ENCODE measurements around the gene CCDC192. TPM values are rescaled to one million over a fixed set of nuclear protein-coding genes. Genes with fewer than 3 reads are reported as not detected.
"Not testable (repeated sequence)": the region's sequence is repeated elsewhere in the genome, so short reads cannot be mapped to it uniquely, and the experiment has no call there.

CCDC192 gene
- total RNA-seq, 5 donors from 2014 or later (not counting 1 experiment from before 2014, with no cell fraction given), result 0.58 TPM; not detected in 4

- no CpG with 5 or more reads among the region's 2 CpGs for WGBS (ENCODE audit: insufficient coverage)
- Histone ChIP-seq H3K4me1 (ENCODE audit: control insufficient read depth in 1 of 2, extremely low read depth in 1 of 2, insufficient read depth in 2 of 2, low read length in 2 of 2) (no peaks in the 10 kb centered on the region), H3K27ac (ENCODE audit: low read length) (no peak overlapping the region), H3K9me3 (no peaks in the 10 kb centered on the region), H3K4me3 (ENCODE audit: control insufficient read depth in 1 of 2, extremely low read depth in 1 of 2, low read length in 1 of 2) (no peak overlapping the region), H3K36me3 (ENCODE audit: control insufficient read depth in 2 of 2, extremely low read depth in 1 of 2, insufficient read depth in 1 of 2, low read length in 1 of 2) (no peaks in the 10 kb centered on the region), H3K27me3 (replicated peaks in 1 of 2; ENCODE audit: control insufficient read depth in 2 of 2, extremely low read depth in 1 of 2, insufficient read depth in 2 of 2, low read length in 1 of 2) (no peaks in the 10 kb centered on the region)
- Mint-ChIP-seq H3K9me3 (no peaks in the 10 kb centered on the region), H3K4me1 (no peaks in the 10 kb centered on the region), H3K27ac (no peak overlapping the region), H3K36me3 (no peaks in the 10 kb centered on the region), H3K27me3 (no peaks in the 10 kb centered on the region), H3K4me3 (no peak overlapping the region)
- ATAC-seq (replicated peaks in 1 of 4) (no peak), DNase-seq (no peak)
- POLR2A ChIA-PET, result no interaction called here
- CTCF ChIA-PET, result no interaction called here
Measured at GRCh38 chr5:127839496-127840197, 136.5 kb downstream of the CCDC192 start.

GRCh38 chr5:127840198-127840524 lies 137.0 kb downstream of the CCDC192 start:
- no peaks in the 10 kb centered on the region for H3K9me3 Mint-ChIP-seq
- POLR2A ChIA-PET, result no interaction called here
- no peak overlapping the region for H3K4me3 Mint-ChIP-seq
- no peaks in the 10 kb centered on the region for H3K27me3 Mint-ChIP-seq
- no peaks in the 10 kb centered on the region for H3K36me3 ChIP-seq (ENCODE audit: control insufficient read depth in 2 of 2, extremely low read depth in 1 of 2, insufficient read depth in 1 of 2, low read length in 1 of 2)
- DNase-seq, result no peak
- H3K27ac Mint-ChIP-seq, result no peak overlapping the region
- no peak overlapping the region for H3K4me3 ChIP-seq (ENCODE audit: control insufficient read depth in 1 of 2, extremely low read depth in 1 of 2, low read length in 1 of 2)
- ATAC-seq (replicated peaks in 1 of 4), result no peak
- no peak overlapping the region for H3K27ac ChIP-seq (ENCODE audit: low read length)
- H3K9me3 ChIP-seq, result no peaks in the 10 kb centered on the region
- H3K36me3 Mint-ChIP-seq, result no peaks in the 10 kb centered on the region
- no CpG with 5 or more reads among the region's 1 CpG for WGBS (ENCODE audit: insufficient coverage)
- H3K4me1 Mint-ChIP-seq, result no peaks in the 10 kb centered on the region
- no peaks in the 10 kb centered on the region for H3K4me1 ChIP-seq (ENCODE audit: control insufficient read depth in 1 of 2, extremely low read depth in 1 of 2, insufficient read depth in 2 of 2, low read length in 2 of 2)
- CTCF ChIA-PET, result no interaction called here
- no peaks in the 10 kb centered on the region for H3K27me3 ChIP-seq (replicated peaks in 1 of 2; ENCODE audit: control insufficient read depth in 2 of 2, extremely low read depth in 1 of 2, insufficient read depth in 2 of 2, low read length in 1 of 2)

GRCh38 chr5:127840809-127841208 lies 137.6 kb downstream of the CCDC192 start:
- H3K4me3 ChIP-seq (ENCODE audit: control insufficient read depth in 1 of 2, extremely low read depth in 1 of 2, low read length in 1 of 2), result no peak overlapping the region
- no peaks in the 10 kb centered on the region for H3K27me3 ChIP-seq (replicated peaks in 1 of 2; ENCODE audit: control insufficient read depth in 2 of 2, extremely low read depth in 1 of 2, insufficient read depth in 2 of 2, low read length in 1 of 2)
- no peaks in the 10 kb centered on the region for H3K9me3 Mint-ChIP-seq
- no peak overlapping the region for H3K27ac ChIP-seq (ENCODE audit: low read length)
- ChIA-PET POLR2A (no interaction called here), CTCF (no interaction called here)
- no peaks in the 10 kb centered on the region for H3K36me3 Mint-ChIP-seq
- no peaks in the 10 kb centered on the region for H3K4me1 Mint-ChIP-seq
- H3K4me3 Mint-ChIP-seq, result no peak overlapping the region
- H3K9me3 ChIP-seq, result no peaks in the 10 kb centered on the region
- no peaks in the 10 kb centered on the region for H3K27me3 Mint-ChIP-seq
- H3K27ac Mint-ChIP-seq, result no peak overlapping the region
- ATAC-seq (replicated peaks in 1 of 4), result no peak
- no peak for DNase-seq
- H3K4me1 ChIP-seq (ENCODE audit: control insufficient read depth in 1 of 2, extremely low read depth in 1 of 2, insufficient read depth in 2 of 2, low read length in 2 of 2), result no peaks in the 10 kb centered on the region
- no peaks in the 10 kb centered on the region for H3K36me3 ChIP-seq (ENCODE audit: control insufficient read depth in 2 of 2, extremely low read depth in 1 of 2, insufficient read depth in 1 of 2, low read length in 1 of 2)

GRCh38 chr5:127844581-127845021 lies 141.4 kb downstream of the CCDC192 start:
- no peaks in the 10 kb centered on the region for H3K27me3 Mint-ChIP-seq
- no peak overlapping the region for H3K4me3 Mint-ChIP-seq
- H3K4me1 Mint-ChIP-seq, result no peaks in the 10 kb centered on the region
- H3K27ac Mint-ChIP-seq, result no peak overlapping the region
- Histone ChIP-seq H3K36me3 (ENCODE audit: control insufficient read depth in 2 of 2, extremely low read depth in 1 of 2, insufficient read depth in 1 of 2, low read length in 1 of 2) (no peaks in the 10 kb centered on the region), H3K27ac (ENCODE audit: low read length) (no peak overlapping the region), H3K27me3 (replicated peaks in 1 of 2; ENCODE audit: control insufficient read depth in 2 of 2, extremely low read depth in 1 of 2, insufficient read depth in 2 of 2, low read length in 1 of 2) (no peaks in the 10 kb centered on the region), H3K4me1 (ENCODE audit: control insufficient read depth in 1 of 2, extremely low read depth in 1 of 2, insufficient read depth in 2 of 2, low read length in 2 of 2) (no peaks in the 10 kb centered on the region), H3K9me3 (no peaks in the 10 kb centered on the region), H3K4me3 (ENCODE audit: control insufficient read depth in 1 of 2, extremely low read depth in 1 of 2, low read length in 1 of 2) (no peak overlapping the region)
- ChIA-PET POLR2A (interaction anchor here in 1 of 2 donors (1.3 kb wide), 1 partner anchor 19 kb away, joined by 3 read pairs; no protein-coding TSS in a partner anchor), CTCF (no interaction called here)
- no peak for ATAC-seq (replicated peaks in 1 of 4)
- no peaks in the 10 kb centered on the region for H3K9me3 Mint-ChIP-seq
- no peaks in the 10 kb centered on the region for H3K36me3 Mint-ChIP-seq
- no peak for DNase-seq
- WGBS (ENCODE audit: insufficient coverage), result 88% methylated on average over 3 of the region's 7 CpGs

- H3K27ac Mint-ChIP-seq, result no peak overlapping the region
- H3K27me3 Mint-ChIP-seq, result no peaks in the 10 kb centered on the region
- CTCF ChIA-PET, result no interaction called here
- Histone ChIP-seq H3K4me3 (ENCODE audit: control insufficient read depth in 1 of 2, extremely low read depth in 1 of 2, low read length in 1 of 2) (no peak overlapping the region), H3K27ac (ENCODE audit: low read length) (no peak overlapping the region), H3K36me3 (ENCODE audit: control insufficient read depth in 2 of 2, extremely low read depth in 1 of 2, insufficient read depth in 1 of 2, low read length in 1 of 2) (no peaks in the 10 kb centered on the region), H3K27me3 (replicated peaks in 1 of 2; ENCODE audit: control insufficient read depth in 2 of 2, extremely low read depth in 1 of 2, insufficient read depth in 2 of 2, low read length in 1 of 2) (no peaks in the 10 kb centered on the region), H3K9me3 (no peaks in the 10 kb centered on the region), H3K4me1 (ENCODE audit: control insufficient read depth in 1 of 2, extremely low read depth in 1 of 2, insufficient read depth in 2 of 2, low read length in 2 of 2) (no peaks in the 10 kb centered on the region)
- H3K36me3 Mint-ChIP-seq, result no peaks in the 10 kb centered on the region
- 87% methylated on average over 2 of the region's 2 CpGs for WGBS (ENCODE audit: insufficient coverage)
- no peak for DNase-seq
- POLR2A ChIA-PET, result no interaction called here
- no peaks in the 10 kb centered on the region for H3K4me1 Mint-ChIP-seq
- no peaks in the 10 kb centered on the region for H3K9me3 Mint-ChIP-seq
- no peak overlapping the region for H3K4me3 Mint-ChIP-seq
- ATAC-seq (replicated peaks in 1 of 4), result no peak
Measured at GRCh38 chr5:127846884-127847283, 143.7 kb downstream of the CCDC192 start.

GRCh38 chr5:127847641-127848040 lies 144.4 kb downstream of the CCDC192 start:
- H3K36me3 Mint-ChIP-seq; CTCF ChIA-PET; H3K27ac Mint-ChIP-seq; H3K27me3 Mint-ChIP-seq; H3K27ac ChIP-seq (ENCODE audit: low read length); POLR2A ChIA-PET; H3K9me3 Mint-ChIP-seq; H3K4me1 ChIP-seq (ENCODE audit: control insufficient read depth in 1 of 2, extremely low read depth in 1 of 2, insufficient read depth in 2 of 2, low read length in 2 of 2); H3K9me3 ChIP-seq; H3K4me1 Mint-ChIP-seq; H3K36me3 ChIP-seq (ENCODE audit: control insufficient read depth in 2 of 2, extremely low read depth in 1 of 2, insufficient read depth in 1 of 2, low read length in 1 of 2); H3K4me3 Mint-ChIP-seq; ATAC-seq (replicated peaks in 1 of 4); H3K4me3 ChIP-seq (ENCODE audit: control insufficient read depth in 1 of 2, extremely low read depth in 1 of 2, low read length in 1 of 2); DNase-seq; H3K27me3 ChIP-seq (replicated peaks in 1 of 2; ENCODE audit: control insufficient read depth in 2 of 2, extremely low read depth in 1 of 2, insufficient read depth in 2 of 2, low read length in 1 of 2): not testable (repeated sequence)
- 90% methylated on average over 2 of the region's 5 CpGs for WGBS (ENCODE audit: insufficient coverage)

GRCh38 chr5:127848098-127848497 lies 144.9 kb downstream of the CCDC192 start:
- H3K4me3 Mint-ChIP-seq, result no peak overlapping the region
- H3K27me3 Mint-ChIP-seq, result no peaks in the 10 kb centered on the region
- POLR2A ChIA-PET, result no interaction called here
- Histone ChIP-seq H3K27me3 (replicated peaks in 1 of 2; ENCODE audit: control insufficient read depth in 2 of 2, extremely low read depth in 1 of 2, insufficient read depth in 2 of 2, low read length in 1 of 2) (no peaks in the 10 kb centered on the region), H3K27ac (ENCODE audit: low read length) (no peak overlapping the region), H3K36me3 (ENCODE audit: control insufficient read depth in 2 of 2, extremely low read depth in 1 of 2, insufficient read depth in 1 of 2, low read length in 1 of 2) (no peaks in the 10 kb centered on the region), H3K4me1 (ENCODE audit: control insufficient read depth in 1 of 2, extremely low read depth in 1 of 2, insufficient read depth in 2 of 2, low read length in 2 of 2) (no peaks in the 10 kb centered on the region), H3K9me3 (no peaks in the 10 kb centered on the region), H3K4me3 (ENCODE audit: control insufficient read depth in 1 of 2, extremely low read depth in 1 of 2, low read length in 1 of 2) (no peak overlapping the region)
- DNase-seq (no peak), ATAC-seq (replicated peaks in 1 of 4) (no peak)
- CTCF ChIA-PET, result interaction anchor here in 1 of 2 donors (0.9 kb wide), 1 partner anchor 15 kb away, joined by 3 read pairs; no protein-coding TSS in a partner anchor
- H3K27ac Mint-ChIP-seq, result no peak overlapping the region
- H3K9me3 Mint-ChIP-seq, result no peaks in the 10 kb centered on the region
- no peaks in the 10 kb centered on the region for H3K4me1 Mint-ChIP-seq
- H3K36me3 Mint-ChIP-seq, result no peaks in the 10 kb centered on the region
- 55% methylated on average over 1 of the region's 1 CpG for WGBS (ENCODE audit: insufficient coverage)

Data from T-cell (primary cell).